HepG2 (cell line): ENCODE results near the gene PLPPR3. TPM values are rescaled to one million over a fixed set of nuclear protein-coding genes. Genes with fewer than 3 reads are reported as not detected.

Experiments
- CBX1 ChIP-seq: IDR thresholded peaks from one replicate; pipeline ENCODE4 v1.6.1; 2016; ENCODE audit warnings: antibody characterized with exemption, low read depth
- FOXA3 ChIP-seq: IDR thresholded peaks from 2 replicates; pipeline ENCODE4 v1.6.1; 2016; ENCODE audit warnings: missing genetic modification reagents, missing compliant biosample characterization
- FOXC1 ChIP-seq: sonication (generic); formaldehyde crosslinking; IDR thresholded peaks from 2 replicates; pipeline ENCODE4 v1.8.0; 2022; ENCODE audit warnings: mild to moderate bottlenecking, missing genetic modification reagents, borderline replicate concordance
- FOXM1 ChIP-seq: sonication (generic); formaldehyde crosslinking; IDR thresholded peaks from 2 replicates; pipeline ENCODE4 v1.5.0; 2020; ENCODE audit warnings: missing genetic modification reagents
- NR2F6 ChIP-seq, 2 experiments: IDR thresholded peaks; 2 replicates each; pipeline ENCODE4 v1.6.1; 2016; ENCODE audit warnings: antibody characterized with exemption in 1 of 2, mild to moderate bottlenecking in 1 of 2
- SSRP1 ChIP-seq: IDR thresholded peaks from 2 replicates; pipeline ENCODE4 v1.6.1; 2016; ENCODE audit warnings: control low read depth
- ZBTB1 ChIP-seq: sonication (generic); formaldehyde crosslinking; IDR thresholded peaks from 2 replicates; pipeline ENCODE4 v1.4.0; 2020; ENCODE audit warnings: missing genetic modification reagents, borderline replicate concordance
- ZBTB20 ChIP-seq: sonication (generic); formaldehyde crosslinking; IDR thresholded peaks from 2 replicates; pipeline ENCODE4 v1.8.1; 2023; ENCODE audit warnings: missing genetic modification reagents, low read depth, mild to moderate bottlenecking, borderline replicate concordance
- ZNF567 ChIP-seq: sonication (generic); formaldehyde crosslinking; IDR thresholded peaks from 2 replicates; pipeline ENCODE4 v1.8.1; 2023; ENCODE audit warnings: mild to moderate bottlenecking, missing genetic modification reagents, borderline replicate concordance
- ZNF687 ChIP-seq: sonication (generic); formaldehyde crosslinking; IDR thresholded peaks from 2 replicates; pipeline ENCODE4 v1.5.1; 2020; ENCODE audit warnings: mild to moderate bottlenecking, missing genetic modification reagents, moderate library complexity
- ZNF749 ChIP-seq: sonication (generic); formaldehyde crosslinking; IDR thresholded peaks from 2 replicates; pipeline ENCODE4 v1.8.0; 2022; ENCODE audit warnings: mild to moderate bottlenecking, missing genetic modification reagents, moderate library complexity, borderline replicate concordance
- ZNF75D ChIP-seq: sonication (generic); formaldehyde crosslinking; IDR thresholded peaks from 2 replicates; pipeline ENCODE4 v1.8.1; 2023; ENCODE audit warnings: missing genetic modification reagents, mild to moderate bottlenecking, borderline replicate concordance
- polyA plus RNA-seq, 8 experiments: library from polyadenylated mRNA; depleted of rRNA in 3 of 8; stranded (reverse) in 7 of 8; unstranded in 1 of 8; fragments of >200 nt; fragmentation: Illumina TruSeq in 4 of 8; extraction: Trizol in 4 of 8; gene quantifications; 2 replicates each; pipeline versions ENCODE4 v1.2.1 to v1.2.3, GENCODE V29; 2011 to 2016; ENCODE audit warnings: low read depth in 4 of 8, missing spikeins in 1 of 8, mixed read lengths in 1 of 8; ENCODE audit not compliant: insufficient read depth in 1 of 8
- total RNA-seq, 5 experiments: library from RNA; depleted of rRNA; stranded (reverse); fragments of >200 nt; fragmentation: Illumina TruSeq; extraction: Trizol; gene quantifications; 2 replicates each; pipeline ENCODE4 v1.2.3, GENCODE V29; 2016; ENCODE audit warnings: low read depth in 1 of 5
- TF ChIP-seq, protein P1 (sequence below): sonication (generic); formaldehyde crosslinking; IDR thresholded peaks from 2 replicates; pipeline ENCODE4 v1.4.0; 2020; ENCODE audit warnings: mild to moderate bottlenecking, missing genetic modification reagents
- TF ChIP-seq, protein P2 (sequence below): sonication (generic); formaldehyde crosslinking; IDR thresholded peaks from 2 replicates; pipeline ENCODE4 v1.5.0; 2020; ENCODE audit warnings: missing genetic modification reagents
- TF ChIP-seq, protein P3 (sequence below): sonication (generic); formaldehyde crosslinking; IDR thresholded peaks from 2 replicates; pipeline ENCODE4 v1.4.0; 2020; ENCODE audit warnings: low read depth, mild to moderate bottlenecking, missing genetic modification reagents

Gene PLPPR3
- total and polyA plus RNA-seq, 2 of the 13 experiments (the other 11 are each of a cell fraction or from before 2014, with no cell fraction given): 0.07 to 0.16 TPM

DNA sequence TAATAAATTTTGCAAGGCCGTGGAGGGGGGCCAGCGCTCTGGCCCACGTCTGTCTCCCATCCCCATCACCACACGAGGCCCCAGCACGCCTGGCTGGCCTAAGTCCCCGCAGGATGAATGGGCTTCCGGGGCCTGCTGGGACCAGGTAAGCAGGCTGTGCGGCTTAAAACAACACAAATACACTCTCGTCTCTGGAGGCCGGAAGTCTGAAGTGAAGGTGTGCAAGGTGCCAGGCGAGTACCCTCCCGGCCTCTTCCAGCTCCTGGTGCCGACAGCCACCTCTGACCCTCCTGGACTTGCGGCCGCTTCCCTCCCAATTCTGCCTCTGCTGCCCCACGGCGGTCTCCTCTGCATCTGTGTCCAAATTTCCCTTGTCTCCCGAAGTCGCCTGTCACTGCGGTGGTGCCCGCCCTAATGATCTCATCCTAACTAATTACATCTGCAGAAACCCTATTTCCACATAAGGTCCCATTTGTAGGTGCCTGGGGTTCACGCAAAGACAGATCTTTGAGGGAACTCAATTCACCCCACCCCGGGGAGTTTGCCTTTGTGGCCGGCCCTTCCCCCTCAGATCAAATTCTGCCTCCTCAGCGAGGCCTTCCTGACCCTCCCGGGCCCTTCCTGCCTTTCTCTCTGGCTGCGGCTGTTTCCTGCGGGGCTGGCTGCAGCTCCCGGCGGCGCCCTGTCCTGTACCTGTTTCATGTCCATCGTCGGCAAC, 32.6 kb downstream of the PLPPR3 start (continued):
- no peak for TF ChIP-seq FOXC1 (CRISPR knock-in tag)
- TF ChIP-seq, protein P1, sequence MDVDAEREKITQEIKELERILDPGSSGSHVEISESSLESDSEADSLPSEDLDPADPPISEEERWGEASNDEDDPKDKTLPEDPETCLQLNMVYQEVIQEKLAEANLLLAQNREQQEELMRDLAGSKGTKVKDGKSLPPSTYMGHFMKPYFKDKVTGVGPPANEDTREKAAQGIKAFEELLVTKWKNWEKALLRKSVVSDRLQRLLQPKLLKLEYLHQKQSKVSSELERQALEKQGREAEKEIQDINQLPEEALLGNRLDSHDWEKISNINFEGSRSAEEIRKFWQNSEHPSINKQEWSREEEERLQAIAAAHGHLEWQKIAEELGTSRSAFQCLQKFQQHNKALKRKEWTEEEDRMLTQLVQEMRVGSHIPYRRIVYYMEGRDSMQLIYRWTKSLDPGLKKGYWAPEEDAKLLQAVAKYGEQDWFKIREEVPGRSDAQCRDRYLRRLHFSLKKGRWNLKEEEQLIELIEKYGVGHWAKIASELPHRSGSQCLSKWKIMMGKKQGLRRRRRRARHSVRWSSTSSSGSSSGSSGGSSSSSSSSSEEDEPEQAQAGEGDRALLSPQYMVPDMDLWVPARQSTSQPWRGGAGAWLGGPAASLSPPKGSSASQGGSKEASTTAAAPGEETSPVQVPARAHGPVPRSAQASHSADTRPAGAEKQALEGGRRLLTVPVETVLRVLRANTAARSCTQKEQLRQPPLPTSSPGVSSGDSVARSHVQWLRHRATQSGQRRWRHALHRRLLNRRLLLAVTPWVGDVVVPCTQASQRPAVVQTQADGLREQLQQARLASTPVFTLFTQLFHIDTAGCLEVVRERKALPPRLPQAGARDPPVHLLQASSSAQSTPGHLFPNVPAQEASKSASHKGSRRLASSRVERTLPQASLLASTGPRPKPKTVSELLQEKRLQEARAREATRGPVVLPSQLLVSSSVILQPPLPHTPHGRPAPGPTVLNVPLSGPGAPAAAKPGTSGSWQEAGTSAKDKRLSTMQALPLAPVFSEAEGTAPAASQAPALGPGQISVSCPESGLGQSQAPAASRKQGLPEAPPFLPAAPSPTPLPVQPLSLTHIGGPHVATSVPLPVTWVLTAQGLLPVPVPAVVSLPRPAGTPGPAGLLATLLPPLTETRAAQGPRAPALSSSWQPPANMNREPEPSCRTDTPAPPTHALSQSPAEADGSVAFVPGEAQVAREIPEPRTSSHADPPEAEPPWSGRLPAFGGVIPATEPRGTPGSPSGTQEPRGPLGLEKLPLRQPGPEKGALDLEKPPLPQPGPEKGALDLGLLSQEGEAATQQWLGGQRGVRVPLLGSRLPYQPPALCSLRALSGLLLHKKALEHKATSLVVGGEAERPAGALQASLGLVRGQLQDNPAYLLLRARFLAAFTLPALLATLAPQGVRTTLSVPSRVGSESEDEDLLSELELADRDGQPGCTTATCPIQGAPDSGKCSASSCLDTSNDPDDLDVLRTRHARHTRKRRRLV (CRISPR knock-in tag): no peak
- peak; percentile 36; the same call in 1 of the 2 replicates for TF ChIP-seq NR2F6 (IDR thresholded peaks at IDR 0.05)
- TF ChIP-seq NR2F6 (CRISPR knock-in tag; IDR thresholded peaks at IDR 0.05): no peak
- TF ChIP-seq ZNF75D (CRISPR knock-in tag): no peak
- peak; percentile 31; the same call in 1 of the 2 replicates for TF ChIP-seq ZNF567 (CRISPR knock-in tag)
- TF ChIP-seq SSRP1: no peak
- TF ChIP-seq, protein P2, sequence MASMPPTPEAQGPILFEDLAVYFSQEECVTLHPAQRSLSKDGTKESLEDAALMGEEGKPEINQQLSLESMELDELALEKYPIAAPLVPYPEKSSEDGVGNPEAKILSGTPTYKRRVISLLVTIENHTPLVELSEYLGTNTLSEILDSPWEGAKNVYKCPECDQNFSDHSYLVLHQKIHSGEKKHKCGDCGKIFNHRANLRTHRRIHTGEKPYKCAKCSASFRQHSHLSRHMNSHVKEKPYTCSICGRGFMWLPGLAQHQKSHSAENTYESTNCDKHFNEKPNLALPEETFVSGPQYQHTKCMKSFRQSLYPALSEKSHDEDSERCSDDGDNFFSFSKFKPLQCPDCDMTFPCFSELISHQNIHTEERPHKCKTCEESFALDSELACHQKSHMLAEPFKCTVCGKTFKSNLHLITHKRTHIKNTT (CRISPR knock-in tag): no peak
- TF ChIP-seq FOXM1 (CRISPR knock-in tag): no peak
- peak; percentile 54 for TF ChIP-seq CBX1
- TF ChIP-seq ZNF687 (CRISPR knock-in tag): peak; percentile 91
- no peak for TF ChIP-seq ZBTB1 (CRISPR knock-in tag)
- TF ChIP-seq ZNF749 (CRISPR knock-in tag): no peak
- peak; percentile 25; the same call in 1 of the 2 replicates for TF ChIP-seq FOXA3
- TF ChIP-seq, protein P3, sequence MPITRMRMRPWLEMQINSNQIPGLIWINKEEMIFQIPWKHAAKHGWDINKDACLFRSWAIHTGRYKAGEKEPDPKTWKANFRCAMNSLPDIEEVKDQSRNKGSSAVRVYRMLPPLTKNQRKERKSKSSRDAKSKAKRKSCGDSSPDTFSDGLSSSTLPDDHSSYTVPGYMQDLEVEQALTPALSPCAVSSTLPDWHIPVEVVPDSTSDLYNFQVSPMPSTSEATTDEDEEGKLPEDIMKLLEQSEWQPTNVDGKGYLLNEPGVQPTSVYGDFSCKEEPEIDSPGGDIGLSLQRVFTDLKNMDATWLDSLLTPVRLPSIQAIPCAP: no peak
- TF ChIP-seq ZBTB20 (CRISPR knock-in tag): 0 out of 2 replicates have a peak, but pooled peaks have one; percentile 46
